Transverse colon (tissue), 4 donors: ENCODE measurements around the gene CNTNAP2. TPM values are rescaled to one million over a fixed set of nuclear protein-coding genes. Genes with fewer than 3 reads are reported as not detected.

Source experiments
- DNase-seq: peaks from one replicate; pipeline ENCODE4 v3.0.0-alpha.2; 2019
- H3K27ac ChIP-seq, 4 donors: fragments of 200-600 bp; sonication (generic); 2 replicates each; pipeline ENCODE4 v1.5.1; 2016 to 2018; ENCODE audit warnings: inconsistent platforms in 4 of 4
- H3K27me3 ChIP-seq: fragments of 200-600 bp; sonication (generic); 2 replicates; pipeline ENCODE4 v1.5.1; 2017; ENCODE audit warnings: inconsistent platforms
- H3K36me3 ChIP-seq, 4 donors: fragments of 200-600 bp; sonication (generic); 2 replicates each; pipeline ENCODE4 v1.5.1; 2017 to 2019; ENCODE audit warnings: inconsistent platforms in 4 of 4
- H3K4me1 ChIP-seq, 4 donors: fragments of 200-600 bp; sonication (generic); 2 replicates each; pipeline ENCODE4 v1.5.1; 2017 to 2020; ENCODE audit warnings: inconsistent platforms in 4 of 4
- H3K4me3 ChIP-seq, 4 donors: fragments of 200-600 bp; sonication (generic); 1 replicate in 1 of 4; 2 replicates in 3 of 4; pipeline versions ENCODE4 v1.5.1 to v1.6.1; 2017 to 2019; ENCODE audit warnings: inconsistent platforms in 4 of 4
- H3K9me3 ChIP-seq, 2 donors: fragments of 200-600 bp; sonication (generic); 2 replicates each; pipeline ENCODE4 v1.5.1; 2017 to 2019; ENCODE audit warnings: inconsistent platforms in 2 of 2
- EP300 ChIP-seq: sonication (generic); formaldehyde crosslinking; IDR thresholded peaks from one replicate; pipeline ENCODE4 v1.6.1; 2017; ENCODE audit warnings: antibody characterized with exemption, low read depth
- POLR2A ChIP-seq: fragments of 450-650 bp; IDR thresholded peaks from one replicate; pipeline ENCODE4 v1.6.1; 2016; ENCODE audit warnings: antibody characterized with exemption, mild to moderate bottlenecking, moderate library complexity
- POLR2AphosphoS5 ChIP-seq, 3 donors: sonication (generic); formaldehyde crosslinking; IDR thresholded peaks; one replicate each; pipeline ENCODE4 v1.6.1; 2016; ENCODE audit warnings: antibody characterized with exemption in 3 of 3
- WGBS, 2 donors: methylation state at CpG; one replicate each; pipeline ENCODE4 v1.1.5; 2018; ENCODE audit warnings: low coverage in 1 of 2; 5-methylcytosine and 5-hydroxymethylcytosine counted together
- in situ Hi-C, 4 donors: fragments of 200-750 bp; cut with MboI; loops; one replicate each; pipeline versions ENCODE4 v1.15.0 to v1.15.1; 2017; ENCODE audit warnings: low sequenced_read_pairs in 3 of 4, low pct_ligation_motif_present in 1 of 4, low pct_unique_long_range_greater_than_20kb in 1 of 4
- intact Hi-C: fragments of 100-400 bp; cut with DNase I; formaldehyde crosslinking; loops from one replicate; pipeline ENCODE4 v1.15.1; 2023; ENCODE audit warnings: low total_unique reads
- total RNA-seq, 4 donors: library from RNA; depleted of rRNA; stranded (reverse); fragments of >200 nt; gene quantifications; one replicate each; pipeline ENCODE4 v1.1.0, GENCODE V29; 2016
- TF ChIP-seq, protein P1 (sequence below), 5 experiments: fragments of 200-600 bp in 3 of 5; fragments of 450-650 bp in 2 of 5; sonication (generic) in 3 of 5; IDR thresholded peaks; 1 replicate in 2 of 5; 2 replicates in 3 of 5; pipeline ENCODE4 v1.5.1; 2016 to 2017; ENCODE audit warnings: antibody characterized with exemption in 5 of 5, inconsistent platforms in 3 of 5, mild to moderate bottlenecking in 2 of 5, moderate library complexity in 1 of 5

Gene CNTNAP2
- total RNA-seq, 4 donors from 2014 or later = 0.60 to 2.9 (median 2.4) TPM

DNA sequence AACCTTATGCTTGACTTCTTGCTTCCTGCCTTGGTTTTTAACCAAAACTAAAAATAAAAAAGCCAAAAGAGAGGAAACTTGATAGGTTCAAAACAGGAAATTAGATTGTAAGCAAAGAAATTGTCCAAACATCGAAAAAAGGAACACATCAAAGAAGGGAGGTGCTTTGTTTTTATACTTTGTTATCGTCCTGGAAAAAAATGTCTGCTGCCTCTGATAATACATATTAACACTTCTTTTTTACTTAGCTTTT, 2187.4 kb downstream of the CNTNAP2 start:
- no peaks in the 10 kb centered on the region for H3K27me3 ChIP-seq
- TF ChIP-seq, protein P1, sequence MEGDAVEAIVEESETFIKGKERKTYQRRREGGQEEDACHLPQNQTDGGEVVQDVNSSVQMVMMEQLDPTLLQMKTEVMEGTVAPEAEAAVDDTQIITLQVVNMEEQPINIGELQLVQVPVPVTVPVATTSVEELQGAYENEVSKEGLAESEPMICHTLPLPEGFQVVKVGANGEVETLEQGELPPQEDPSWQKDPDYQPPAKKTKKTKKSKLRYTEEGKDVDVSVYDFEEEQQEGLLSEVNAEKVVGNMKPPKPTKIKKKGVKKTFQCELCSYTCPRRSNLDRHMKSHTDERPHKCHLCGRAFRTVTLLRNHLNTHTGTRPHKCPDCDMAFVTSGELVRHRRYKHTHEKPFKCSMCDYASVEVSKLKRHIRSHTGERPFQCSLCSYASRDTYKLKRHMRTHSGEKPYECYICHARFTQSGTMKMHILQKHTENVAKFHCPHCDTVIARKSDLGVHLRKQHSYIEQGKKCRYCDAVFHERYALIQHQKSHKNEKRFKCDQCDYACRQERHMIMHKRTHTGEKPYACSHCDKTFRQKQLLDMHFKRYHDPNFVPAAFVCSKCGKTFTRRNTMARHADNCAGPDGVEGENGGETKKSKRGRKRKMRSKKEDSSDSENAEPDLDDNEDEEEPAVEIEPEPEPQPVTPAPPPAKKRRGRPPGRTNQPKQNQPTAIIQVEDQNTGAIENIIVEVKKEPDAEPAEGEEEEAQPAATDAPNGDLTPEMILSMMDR (IDR thresholded peaks at IDR 0.05) = no peak
- TF ChIP-seq POLR2A = no peak
- H3K9me3 ChIP-seq = no peaks in the 10 kb centered on the region
- DNase-seq = no peak
- peak overlapping the region in 2 of 4 donors; percentile 30 to 39 for H3K27ac ChIP-seq
- 30 to 33% methylated on average over 2 of the region's 2 CpGs for WGBS, 2 donors
- H3K4me3 ChIP-seq = no peak overlapping the region
- H3K4me1 ChIP-seq = peaks cover 0 to 10% (median 0%) of the 10 kb centered on the region in 4 donors
- in situ Hi-C loops (no loop called here), intact Hi-C loops (no loop called here)
- no peaks in the 10 kb centered on the region for H3K36me3 ChIP-seq

DNA sequence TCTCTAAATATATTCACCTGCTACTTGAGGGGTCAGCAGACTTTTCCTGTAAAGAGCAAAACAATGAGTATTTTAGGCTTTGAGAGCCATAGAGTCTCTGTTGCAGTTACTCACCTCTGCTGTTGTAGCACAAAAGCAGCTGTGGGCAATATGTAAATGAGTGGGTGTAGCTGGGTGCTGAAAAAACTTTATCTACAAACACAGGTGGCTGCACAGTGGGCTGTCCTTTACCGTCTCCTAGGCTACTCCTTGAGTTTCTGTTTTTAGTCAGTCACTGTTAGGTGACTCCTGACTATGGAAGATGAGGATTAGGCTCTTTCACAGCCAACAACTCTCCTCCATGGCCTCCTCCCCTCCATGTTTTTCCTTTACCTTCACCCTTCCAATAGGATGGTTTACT, 2187.9 kb downstream of the CNTNAP2 start:
- intact Hi-C loops = no loop called here
- Histone ChIP-seq H3K27me3 (no peaks in the 10 kb centered on the region), H3K27ac (peak overlapping the region in 2 of 4 donors; percentile 30 to 39), H3K36me3 (no peaks in the 10 kb centered on the region), H3K4me3 (no peak overlapping the region), H3K4me1 (peaks cover 0 to 10% (median 0%) of the 10 kb centered on the region in 4 donors), H3K9me3 (no peaks in the 10 kb centered on the region)
- WGBS, 2 donors = 38 to 40% methylated on average over 1 of the region's 1 CpG
- TF ChIP-seq EP300 = no peak
- no peak for TF ChIP-seq POLR2A
- TF ChIP-seq, protein P1 (IDR thresholded peaks at IDR 0.05) = no peak
- no peak for TF ChIP-seq POLR2AphosphoS5 (IDR thresholded peaks at IDR 0.05)
- peak; percentile 21 for DNase-seq
- in situ Hi-C loops = no loop called here

DNA sequence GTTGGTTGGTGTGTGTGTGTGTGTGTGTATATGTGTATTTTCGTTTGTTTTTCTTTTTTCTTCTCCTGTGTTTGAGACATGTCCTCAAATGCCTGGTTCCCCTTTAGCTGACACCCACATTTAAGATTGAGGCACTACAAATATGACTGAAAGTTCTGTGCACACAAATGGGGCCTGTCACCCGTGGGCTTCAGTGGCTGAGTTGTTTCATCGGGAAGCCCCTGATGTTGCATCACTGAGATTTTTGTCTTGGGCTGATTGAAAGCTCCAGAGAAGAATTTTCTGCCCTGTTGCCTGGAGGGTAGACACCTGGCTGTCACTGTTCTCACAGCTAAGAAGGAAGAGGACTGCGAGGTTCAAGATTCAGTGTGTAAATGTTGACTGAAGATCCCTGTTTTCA, 2190.2 kb downstream of the CNTNAP2 start:
- peaks cover 0 to 10% (median 0%) of the 10 kb centered on the region in 4 donors for H3K4me1 ChIP-seq
- H3K27me3 ChIP-seq = no peaks in the 10 kb centered on the region
- WGBS, 2 donors = 30 to 59% methylated on average over 1 to 4 of the region's 4 CpGs
- TF ChIP-seq POLR2A (no peak), POLR2AphosphoS5 (IDR thresholded peaks at IDR 0.05) (no peak), EP300 (no peak)
- TF ChIP-seq, protein P1 (IDR thresholded peaks at IDR 0.05) = no peak
- no peaks in the 10 kb centered on the region for H3K36me3 ChIP-seq
- no peak for DNase-seq
- intact Hi-C loops (no loop called here), in situ Hi-C loops (no loop called here)
- H3K27ac ChIP-seq = no peak overlapping the region
- no peak overlapping the region for H3K4me3 ChIP-seq
- H3K9me3 ChIP-seq = no peaks in the 10 kb centered on the region

DNA sequence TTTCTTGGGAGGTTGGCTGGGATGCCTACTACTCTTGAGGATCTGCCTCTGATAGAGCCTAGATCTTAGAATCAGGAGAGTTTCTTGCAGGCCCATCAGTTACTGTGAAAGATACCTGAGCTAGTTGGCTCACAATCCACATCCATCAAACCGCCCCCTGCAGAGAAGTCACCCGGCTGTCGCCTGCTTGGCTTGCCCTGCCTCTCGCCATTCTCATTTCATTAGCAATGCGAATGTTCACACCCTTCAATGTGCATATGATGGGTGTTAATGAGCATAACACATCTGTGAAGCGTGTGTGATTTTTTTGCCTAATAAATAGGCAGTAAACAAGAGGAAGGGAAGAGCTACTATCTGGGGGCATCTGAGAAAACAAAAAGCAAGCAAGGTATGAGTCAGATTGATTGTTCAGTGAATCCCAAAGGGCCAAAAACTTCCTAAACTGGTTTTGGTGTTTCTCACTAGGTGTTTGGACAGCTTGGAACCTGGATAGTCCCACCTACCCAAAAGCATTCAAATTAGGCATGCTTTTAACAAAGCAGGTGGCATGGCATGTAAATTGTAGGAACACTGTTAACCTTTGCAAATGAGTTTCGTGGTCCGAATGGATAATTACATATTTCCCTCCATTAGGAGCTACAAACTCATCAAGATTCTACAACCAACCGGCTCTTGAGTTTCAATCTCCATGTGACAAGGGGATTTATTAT, 2201.7 kb downstream of the CNTNAP2 start:
- in situ Hi-C loops = no loop called here
- H3K9me3 ChIP-seq = no peaks in the 10 kb centered on the region
- no peak overlapping the region for H3K27ac ChIP-seq
- H3K27me3 ChIP-seq = no peaks in the 10 kb centered on the region
- intact Hi-C loops = no loop called here
- TF ChIP-seq POLR2A (no peak), EP300 (no peak), POLR2AphosphoS5 (IDR thresholded peaks at IDR 0.05) (no peak)
- no peaks in the 10 kb centered on the region for H3K4me1 ChIP-seq
- no peak overlapping the region for H3K4me3 ChIP-seq
- 76 to 85% methylated on average over 5 to 9 of the region's 9 CpGs for WGBS, 2 donors
- H3K36me3 ChIP-seq = no peaks in the 10 kb centered on the region
- DNase-seq = no peak

DNA sequence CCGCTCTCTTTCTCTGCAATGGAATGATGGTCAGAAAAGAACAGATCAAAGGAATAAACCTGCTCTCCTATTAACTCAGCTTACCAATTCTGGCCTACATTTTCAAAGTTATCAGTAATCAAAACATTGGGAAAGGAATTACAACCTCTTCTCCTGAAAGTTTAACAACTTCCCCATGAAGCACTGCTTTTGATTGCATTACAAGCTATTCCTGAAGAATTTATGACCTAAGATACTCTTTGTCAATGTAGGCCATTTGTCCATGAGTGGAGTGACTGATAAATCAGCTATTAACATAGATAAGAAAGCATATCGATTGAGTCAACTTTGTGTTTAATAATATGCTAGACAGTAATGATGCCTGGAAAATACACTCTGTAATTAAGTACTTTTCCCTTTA, 2202.2 kb downstream of the CNTNAP2 start:
- Histone ChIP-seq H3K27me3 (no peaks in the 10 kb centered on the region), H3K4me3 (no peak overlapping the region), H3K27ac (no peak overlapping the region), H3K4me1 (no peaks in the 10 kb centered on the region), H3K9me3 (no peaks in the 10 kb centered on the region), H3K36me3 (no peaks in the 10 kb centered on the region)
- TF ChIP-seq EP300 (no peak), POLR2A (no peak), POLR2AphosphoS5 (IDR thresholded peaks at IDR 0.05) (no peak)
- TF ChIP-seq, protein P1 (IDR thresholded peaks at IDR 0.05) = no peak
- 38 to 64% methylated on average over 2 of the region's 2 CpGs for WGBS, 2 donors
- DNase-seq = no peak
- intact Hi-C loops (no loop called here), in situ Hi-C loops (no loop called here)
